HepG2 (cell line): ENCODE measurements around the gene FN1. TPM values are rescaled to one million over a fixed set of nuclear protein-coding genes. Genes with fewer than 3 reads are reported as not detected.
A peak's percentile ranks its signal among the peaks of the same experiment; 100 is the strongest.

Source experiments
- CENPBD1 ChIP-seq: sonication (generic); formaldehyde crosslinking; IDR thresholded peaks from 2 replicates; pipeline ENCODE4 v1.8.0; 2022; ENCODE audit warnings: missing genetic modification reagents, low read depth, mild to moderate bottlenecking, borderline replicate concordance
- KDM5A ChIP-seq: fragments of 200-600 bp; sonication (generic); IDR thresholded peaks from 2 replicates; pipeline ENCODE4 v1.7.0; 2018; ENCODE audit warnings: antibody characterized with exemption, mild to moderate bottlenecking, low read length, borderline replicate concordance
- RERE ChIP-seq: IDR thresholded peaks from 2 replicates; pipeline ENCODE4 v1.6.1; 2016; ENCODE audit warnings: low read depth, missing genetic modification reagents, missing compliant biosample characterization
- TFAP4 ChIP-seq: sonication (generic); IDR thresholded peaks from 2 replicates; pipeline ENCODE4 v1.6.1; 2016; ENCODE audit warnings: low read depth, borderline replicate concordance
- THAP9 ChIP-seq: sonication (generic); formaldehyde crosslinking; IDR thresholded peaks from 2 replicates; pipeline ENCODE4; 2020; ENCODE audit warnings: missing genetic modification reagents, mild to moderate bottlenecking, borderline replicate concordance
- ZNF746 ChIP-seq: sonication (generic); formaldehyde crosslinking; IDR thresholded peaks from 2 replicates; pipeline ENCODE4 v1.8.0; 2022; ENCODE audit warnings: mild to moderate bottlenecking, missing genetic modification reagents
- polyA plus RNA-seq, 8 experiments: library from polyadenylated mRNA; depleted of rRNA in 3 of 8; stranded (reverse) in 7 of 8; unstranded in 1 of 8; fragments of >200 nt; fragmentation: Illumina TruSeq in 4 of 8; extraction: Trizol in 4 of 8; gene quantifications; 2 replicates each; pipeline versions ENCODE4 v1.2.1 to v1.2.3, GENCODE V29; 2011 to 2016; ENCODE audit warnings: low read depth in 4 of 8, missing spikeins in 1 of 8, mixed read lengths in 1 of 8; ENCODE audit not compliant: insufficient read depth in 1 of 8
- total RNA-seq, 5 experiments: library from RNA; depleted of rRNA; stranded (reverse); fragments of >200 nt; fragmentation: Illumina TruSeq; extraction: Trizol; gene quantifications; 2 replicates each; pipeline ENCODE4 v1.2.3, GENCODE V29; 2016; ENCODE audit warnings: low read depth in 1 of 5
- TF ChIP-seq, protein P1 (sequence below): sonication (generic); formaldehyde crosslinking; IDR thresholded peaks from 2 replicates; pipeline ENCODE4 v1.4.0; 2020; ENCODE audit warnings: mild to moderate bottlenecking, missing genetic modification reagents
- TF ChIP-seq, protein P2 (sequence below): sonication (generic); formaldehyde crosslinking; IDR thresholded peaks from 2 replicates; pipeline ENCODE4 v1.4.0; 2020; ENCODE audit warnings: mild to moderate bottlenecking, missing genetic modification reagents

Gene FN1
- total and polyA plus RNA-seq, 2 of the 13 experiments (the other 11 are each of a cell fraction or from before 2014, with no cell fraction given): 1,847 to 6,471 TPM

- TF ChIP-seq, protein P1, sequence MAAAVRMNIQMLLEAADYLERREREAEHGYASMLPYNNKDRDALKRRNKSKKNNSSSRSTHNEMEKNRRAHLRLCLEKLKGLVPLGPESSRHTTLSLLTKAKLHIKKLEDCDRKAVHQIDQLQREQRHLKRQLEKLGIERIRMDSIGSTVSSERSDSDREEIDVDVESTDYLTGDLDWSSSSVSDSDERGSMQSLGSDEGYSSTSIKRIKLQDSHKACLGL: no peak
- TF ChIP-seq, protein P2, sequence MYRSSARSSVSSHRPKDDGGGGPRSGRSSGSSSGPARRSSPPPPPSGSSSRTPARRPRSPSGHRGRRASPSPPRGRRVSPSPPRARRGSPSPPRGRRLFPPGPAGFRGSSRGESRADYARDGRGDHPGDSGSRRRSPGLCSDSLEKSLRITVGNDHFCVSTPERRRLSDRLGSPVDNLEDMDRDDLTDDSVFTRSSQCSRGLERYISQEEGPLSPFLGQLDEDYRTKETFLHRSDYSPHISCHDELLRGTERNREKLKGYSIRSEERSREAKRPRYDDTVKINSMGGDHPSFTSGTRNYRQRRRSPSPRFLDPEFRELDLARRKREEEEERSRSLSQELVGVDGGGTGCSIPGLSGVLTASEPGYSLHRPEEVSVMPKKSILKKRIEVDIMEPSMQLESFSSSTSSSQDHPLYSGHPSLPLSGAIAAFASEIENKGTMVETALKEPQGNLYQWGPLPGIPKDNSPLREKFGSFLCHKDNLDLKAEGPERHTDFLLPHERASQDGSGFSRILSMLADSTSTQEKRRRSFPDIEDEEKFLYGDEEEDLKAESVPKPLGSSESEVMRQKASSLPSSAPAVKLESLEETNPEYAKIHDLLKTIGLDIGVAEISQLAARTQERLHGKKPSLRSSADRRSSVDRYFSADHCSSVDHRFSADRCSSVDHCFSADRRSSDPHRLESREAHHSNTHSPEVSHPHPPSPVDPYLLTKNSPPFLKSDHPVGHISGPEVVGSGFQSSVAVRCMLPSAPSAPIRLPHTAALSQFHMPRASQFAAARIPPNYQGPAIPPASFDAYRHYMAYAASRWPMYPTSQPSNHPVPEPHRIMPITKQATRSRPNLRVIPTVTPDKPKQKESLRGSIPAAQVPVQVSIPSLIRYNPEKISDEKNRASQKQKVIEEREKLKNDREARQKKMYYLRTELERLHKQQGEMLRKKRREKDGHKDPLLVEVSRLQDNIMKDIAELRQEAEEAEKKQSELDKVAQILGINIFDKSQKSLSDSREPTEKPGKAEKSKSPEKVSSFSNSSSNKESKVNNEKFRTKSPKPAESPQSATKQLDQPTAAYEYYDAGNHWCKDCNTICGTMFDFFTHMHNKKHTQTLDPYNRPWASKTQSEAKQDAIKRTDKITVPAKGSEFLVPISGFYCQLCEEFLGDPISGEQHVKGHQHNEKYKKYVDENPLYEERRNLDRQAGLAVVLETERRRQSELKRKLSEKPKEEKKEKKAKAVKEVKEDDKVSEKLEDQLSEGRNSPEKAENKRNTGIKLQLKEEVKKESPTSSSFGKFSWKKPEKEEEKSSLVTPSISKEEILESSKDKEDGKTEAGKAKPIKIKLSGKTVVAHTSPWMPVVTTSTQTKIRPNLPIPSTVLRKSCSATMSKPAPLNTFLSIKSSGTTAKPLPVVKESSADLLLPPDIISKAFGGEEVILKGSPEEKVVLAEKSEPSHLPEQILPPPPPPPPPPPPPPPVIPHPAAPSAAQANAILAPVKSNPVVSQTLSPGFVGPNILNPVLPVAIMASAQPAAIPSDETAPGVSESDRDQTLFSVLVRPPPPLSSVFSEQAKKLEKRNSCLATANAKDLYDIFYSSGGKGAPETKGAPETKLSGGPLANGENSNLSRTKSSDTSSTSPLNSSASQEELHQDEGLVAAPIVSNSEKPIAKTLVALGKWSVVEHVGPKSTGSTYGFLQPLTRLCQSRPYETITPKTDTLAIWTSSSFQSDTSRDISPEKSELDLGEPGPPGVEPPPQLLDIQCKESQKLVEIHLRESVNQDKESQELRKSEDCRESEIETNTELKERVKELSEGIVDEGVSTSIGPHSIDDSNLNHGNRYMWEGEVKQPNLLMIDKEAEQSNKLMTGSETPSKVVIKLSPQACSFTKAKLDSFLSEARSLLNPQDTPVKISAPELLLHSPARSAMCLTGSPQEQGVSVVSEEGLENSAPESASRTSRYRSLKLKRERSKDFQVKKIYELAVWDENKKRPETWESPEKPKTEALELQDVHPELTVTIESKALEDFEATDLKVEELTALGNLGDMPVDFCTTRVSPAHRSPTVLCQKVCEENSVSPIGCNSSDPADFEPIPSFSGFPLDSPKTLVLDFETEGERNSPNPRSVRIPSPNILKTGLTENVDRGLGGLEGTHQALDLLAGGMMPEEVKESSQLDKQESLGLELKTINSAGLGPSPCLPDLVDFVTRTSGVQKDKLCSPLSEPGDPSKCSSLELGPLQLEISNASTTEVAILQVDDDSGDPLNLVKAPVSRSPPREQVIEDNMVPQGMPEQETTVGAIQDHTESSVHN (CRISPR knock-in tag): no peak
- no peak for TF ChIP-seq TFAP4
- TF ChIP-seq RERE: no peak
- no peak for TF ChIP-seq ZNF746 (CRISPR knock-in tag)
- TF ChIP-seq THAP9: peak; percentile 44; the same call in 1 of the 2 replicates
- TF ChIP-seq CENPBD1 (CRISPR knock-in tag): no peak
- TF ChIP-seq KDM5A: no peak
Observed at GRCh38 chr2:215425021-215425782, 10.7 kb downstream of the FN1 start (continued).
